GM18526 (cell line): Measurements from ENCODE around the gene DDX25.

Experiments used
- POLR2A ChIP-seq: IDR thresholded peaks from 3 replicates; pipeline ENCODE4 v1.6.1; 2011; ENCODE audit not compliant: insufficient read length; ENCODE audit errors: extremely low read depth

DDX25 gene

DNA sequence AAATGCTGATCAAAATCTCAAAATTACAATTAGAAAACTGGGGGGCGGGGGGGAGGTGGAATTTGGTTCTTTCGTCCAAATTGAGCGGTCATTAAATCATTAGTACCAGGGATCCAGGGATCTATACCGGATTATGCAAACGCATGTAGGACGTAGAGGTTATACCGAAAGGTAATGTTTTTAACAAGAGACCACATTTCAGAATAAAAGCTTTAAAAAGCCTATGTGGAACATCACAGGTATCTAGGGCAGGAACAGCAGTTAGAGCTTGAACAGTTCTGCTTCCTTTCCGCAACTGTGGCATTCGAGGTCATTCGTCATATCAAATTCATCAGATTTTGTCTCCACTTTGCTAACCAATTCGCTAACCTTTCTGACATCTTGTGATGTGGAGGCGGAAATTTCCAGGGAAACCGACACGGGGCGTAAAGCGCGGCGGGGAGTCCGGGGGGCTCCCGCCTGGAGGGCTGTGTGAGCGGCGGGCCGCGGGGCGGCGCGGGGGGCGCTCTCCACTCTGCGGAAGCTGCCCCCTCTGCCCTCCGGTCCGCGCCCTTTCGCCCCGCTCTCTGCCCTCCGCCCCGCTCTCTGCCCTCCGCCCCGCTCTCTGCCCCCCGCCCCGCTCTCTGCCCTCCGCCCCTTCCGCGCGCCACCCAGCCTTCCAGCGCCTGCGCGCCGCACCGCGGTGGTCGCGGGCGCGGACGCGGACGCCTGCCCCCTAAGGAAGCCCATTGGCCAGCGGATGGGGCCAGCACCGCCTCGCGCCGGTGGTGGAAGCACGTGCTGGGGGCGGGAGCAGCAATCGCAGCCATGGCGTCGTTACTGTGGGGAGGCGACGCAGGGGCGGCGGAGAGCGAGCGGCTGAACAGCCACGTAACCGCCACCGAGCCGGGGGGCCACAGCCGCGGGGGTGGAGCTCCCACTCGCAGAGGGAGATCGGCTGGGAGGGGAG is at the start of gene DDX25:
TSS of gene DDX25 (plus strand) at position 798 of the 949 bp plus-strand sequence. CDS start at position 808, 10 bp downstream.
- no peak for TF ChIP-seq POLR2A

DNA sequence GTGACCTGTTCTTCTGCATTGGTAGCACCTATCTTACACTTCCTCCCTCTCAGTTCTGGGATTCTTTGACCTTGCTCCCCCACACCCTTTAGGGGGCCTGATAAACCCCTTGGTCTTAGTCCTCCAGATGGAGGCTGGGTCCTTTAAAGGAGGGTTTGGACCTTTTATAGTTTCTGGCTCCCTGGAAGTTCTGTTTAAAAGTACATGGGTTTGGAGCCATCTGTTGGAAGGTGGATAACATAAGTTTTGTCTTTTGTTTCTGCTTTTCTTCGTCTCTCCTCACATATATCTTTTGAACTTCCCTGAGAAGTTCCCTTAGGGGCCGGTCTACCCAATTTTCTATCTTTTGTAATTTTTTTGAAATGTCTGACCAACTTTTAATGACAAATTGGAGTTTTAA is 34.8 kb upstream of the DDX25 start:
- TF ChIP-seq POLR2A = no peak

DNA sequence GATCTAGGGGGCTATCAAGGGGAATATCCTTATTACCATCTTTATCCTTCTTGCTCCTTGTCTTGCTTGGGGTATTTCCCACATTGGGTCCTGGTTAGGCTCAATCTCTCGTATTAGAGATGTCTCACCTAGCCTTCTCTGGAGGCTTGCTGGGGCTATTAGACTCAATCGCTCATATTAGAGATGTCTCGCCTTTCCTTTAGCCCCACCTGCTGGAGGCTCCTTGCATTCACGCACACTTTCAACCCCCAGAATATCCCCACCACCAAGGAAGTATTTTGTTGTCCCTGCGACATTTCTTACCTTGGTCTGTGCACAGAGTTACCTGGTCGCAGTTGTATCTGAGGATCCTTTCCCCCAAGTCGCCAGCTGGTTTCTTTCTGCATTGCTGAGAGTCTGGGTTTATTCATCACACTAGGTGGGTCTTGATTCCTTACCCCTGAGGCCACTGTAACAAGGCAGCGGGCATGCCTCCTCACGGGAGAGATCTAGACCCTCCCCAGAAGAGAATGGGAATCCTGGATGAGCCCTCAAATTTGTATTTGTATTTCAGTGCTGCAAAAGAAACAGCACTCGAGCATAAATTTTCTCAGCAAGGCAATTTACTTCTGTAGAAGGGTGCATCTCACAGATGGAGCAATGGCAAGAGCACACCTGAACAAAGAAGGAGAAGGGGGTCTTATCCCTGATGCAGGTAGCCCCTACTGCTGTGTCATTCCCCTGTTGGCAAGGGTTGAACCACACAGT is 32.7 kb upstream of the DDX25 start:
- no peak for TF ChIP-seq POLR2A

DNA sequence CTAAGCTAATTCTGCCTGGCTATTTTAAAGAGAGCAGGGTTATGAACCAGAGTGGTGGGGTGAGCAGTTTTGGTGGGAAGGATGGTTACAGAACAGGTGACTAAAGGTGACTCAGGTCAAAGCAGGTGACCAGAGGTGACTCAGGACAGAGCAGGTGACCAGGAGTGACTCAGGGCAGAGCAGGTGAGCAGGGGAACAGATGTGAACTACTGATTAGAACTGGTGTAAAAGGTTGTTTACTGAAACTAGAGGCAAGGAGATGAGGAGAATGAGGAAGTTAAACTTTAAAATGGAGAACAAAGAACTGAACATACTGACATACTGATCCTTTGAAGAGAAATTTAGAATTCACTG is 32.2 kb upstream of the DDX25 start:
- TF ChIP-seq POLR2A = no peak

DNA sequence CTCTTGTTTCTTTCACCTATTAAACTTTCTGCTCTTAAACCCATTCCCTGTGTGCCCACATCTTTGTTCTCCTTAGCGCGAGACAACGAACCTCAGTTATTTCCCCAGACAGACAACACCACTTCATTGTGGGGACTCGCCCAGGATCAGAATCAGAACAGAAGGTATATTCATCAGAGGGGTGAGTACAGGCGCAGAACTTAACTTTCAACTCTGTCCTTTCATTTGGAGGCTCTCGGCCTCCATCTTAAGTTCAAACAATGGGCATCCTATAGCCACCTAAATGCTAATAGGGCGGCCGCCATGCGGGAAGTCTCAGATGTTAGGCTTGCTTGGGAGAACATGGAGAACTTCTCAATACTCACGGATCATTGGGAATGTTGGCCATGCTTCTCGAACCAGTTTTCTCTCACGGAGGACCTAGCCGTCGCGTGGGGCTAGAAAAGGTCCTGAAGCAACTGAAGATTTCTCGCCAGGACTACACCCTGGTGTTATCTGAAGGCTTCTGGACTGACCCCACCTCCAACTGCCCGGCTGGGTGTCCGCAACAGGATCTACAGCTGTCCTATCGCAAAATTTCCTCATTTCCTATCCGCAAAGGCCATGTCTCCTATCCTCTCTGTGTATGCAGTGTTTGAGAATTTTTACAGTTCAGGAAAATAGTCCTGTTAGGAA is 30.3 kb upstream of the DDX25 start:
- no peak for TF ChIP-seq POLR2A

DNA sequence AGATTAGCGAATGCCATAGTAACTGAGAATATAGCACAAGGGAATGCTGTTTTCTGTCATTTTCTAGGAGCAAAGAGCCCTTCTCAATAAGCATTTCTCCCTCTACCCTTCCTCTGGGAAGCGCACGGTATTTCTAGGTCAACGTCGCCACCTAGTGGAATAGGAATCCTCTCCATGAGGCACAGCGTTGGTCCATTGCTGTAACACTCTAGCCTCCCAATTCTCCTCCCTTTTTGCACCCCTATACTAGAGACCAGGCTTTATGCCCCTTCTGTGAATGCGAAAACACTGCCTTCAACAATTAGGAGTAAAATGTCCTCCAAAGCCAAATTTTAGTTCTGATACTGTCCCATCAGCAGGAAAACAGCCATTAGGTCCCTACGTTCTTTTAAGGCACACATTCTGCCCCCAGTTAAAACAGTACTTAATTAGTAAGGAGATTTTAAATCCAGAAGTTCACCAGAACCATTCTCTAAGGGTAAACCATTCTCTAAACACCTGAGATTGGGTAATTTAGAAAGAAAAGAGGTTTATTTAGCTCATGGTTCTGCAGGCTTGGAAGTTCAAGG is 29.7 kb upstream of the DDX25 start:
- TF ChIP-seq POLR2A = no peak

DNA sequence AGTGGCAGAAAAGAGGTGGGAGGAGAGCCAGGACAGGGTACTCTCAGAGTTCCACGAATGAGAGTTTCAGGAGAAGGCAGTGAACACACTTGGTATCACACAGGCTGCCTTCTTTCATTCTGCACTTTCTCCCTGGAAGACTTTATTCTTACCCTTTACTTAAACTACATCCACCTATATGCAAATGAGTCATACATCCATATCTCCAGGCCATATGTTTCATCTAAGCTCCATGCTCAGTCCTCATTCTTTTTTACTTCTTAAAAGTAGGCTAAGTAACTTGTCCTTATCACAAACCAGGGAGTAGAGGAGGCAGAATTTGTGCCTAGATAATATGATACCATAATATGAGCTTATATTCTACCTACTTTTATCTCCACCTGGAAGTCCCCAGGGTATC is 23.0 kb upstream of the DDX25 start:
- TF ChIP-seq POLR2A = no peak

DNA sequence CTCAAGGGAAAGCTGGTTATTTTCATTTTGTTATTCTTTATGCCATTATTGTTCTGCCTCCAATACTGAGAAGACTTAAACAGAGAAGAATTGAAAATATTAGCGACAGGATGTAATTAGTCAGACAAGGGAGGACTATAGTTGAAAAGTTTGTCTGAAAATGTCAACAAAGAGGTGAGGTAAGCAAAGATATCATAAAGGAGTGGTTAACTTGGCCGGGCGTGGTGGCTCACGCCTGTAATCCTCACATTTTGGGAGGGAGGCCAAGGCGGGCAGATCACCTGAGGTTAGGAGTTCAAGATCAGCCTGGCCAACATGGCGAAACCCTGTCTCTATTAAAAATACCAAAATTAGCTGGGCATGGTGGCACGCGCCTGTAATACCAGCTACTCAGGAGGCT is 20.9 kb upstream of the DDX25 start:
- no peak for TF ChIP-seq POLR2A

DNA sequence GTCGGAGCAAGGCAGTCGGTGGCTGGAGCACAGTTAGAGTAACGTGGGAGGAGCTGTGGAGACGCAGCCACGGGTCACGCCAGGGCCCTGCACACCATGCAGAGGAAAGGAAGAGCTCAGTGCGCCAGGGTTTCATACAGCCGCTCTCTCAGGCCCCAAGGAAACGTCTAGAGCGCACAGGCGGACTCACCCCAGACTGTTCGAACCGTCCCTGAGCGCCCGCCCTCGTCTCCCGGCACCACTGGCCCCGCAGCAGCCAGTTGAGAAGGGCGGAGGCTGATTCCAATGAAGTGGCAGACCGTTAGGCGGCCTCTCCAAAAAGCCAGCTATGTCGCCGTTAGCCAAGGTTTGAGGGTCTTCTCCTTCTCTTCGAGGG is 17.3 kb upstream of the DDX25 start:
- TF ChIP-seq POLR2A = peak; percentile 46

DNA sequence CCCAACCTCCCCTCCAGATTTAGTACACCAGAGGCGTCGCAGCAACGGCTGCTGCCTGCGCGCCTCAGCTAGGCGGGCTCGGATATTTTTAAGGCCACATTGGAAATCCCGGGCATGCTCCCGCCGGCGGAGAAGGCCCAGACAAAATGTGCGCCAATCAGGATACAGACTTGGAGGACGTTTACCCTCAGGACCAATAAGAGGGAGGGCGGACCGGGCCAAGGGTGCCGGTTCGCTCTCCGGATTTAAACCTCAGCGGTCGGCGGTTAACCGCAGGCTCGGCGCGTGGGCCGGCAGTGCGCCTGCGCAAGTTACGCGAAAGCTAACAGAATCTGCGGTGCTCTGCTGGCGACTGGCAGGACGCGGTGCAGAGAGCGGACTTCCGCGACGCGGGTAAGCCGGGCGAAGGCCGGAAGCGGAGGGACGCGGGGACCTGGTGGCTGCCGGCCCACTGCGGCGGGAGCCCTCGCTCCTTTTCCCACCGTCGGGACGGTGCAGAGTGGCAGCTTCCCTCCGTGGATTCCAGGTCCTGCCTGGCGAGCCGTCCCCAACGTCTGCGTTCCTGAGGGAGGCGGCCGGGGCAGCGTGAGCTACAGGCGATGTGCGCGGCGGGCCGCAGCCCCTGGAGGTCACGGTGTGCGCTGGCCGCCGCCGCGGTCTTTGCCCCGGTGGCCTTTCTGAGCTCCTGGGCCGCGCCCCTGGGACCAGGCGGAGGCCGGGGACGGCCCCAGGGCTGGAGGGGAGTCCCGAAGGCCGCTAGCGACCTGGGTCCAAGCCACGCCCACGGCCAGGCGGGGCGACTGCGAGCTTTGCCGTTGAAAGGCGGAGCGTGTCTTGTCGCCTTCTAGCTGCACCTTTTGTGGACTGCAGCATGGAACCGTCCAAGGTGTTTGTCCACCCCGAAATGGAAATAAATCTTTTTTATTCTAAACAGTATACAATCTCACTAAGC is 16.7 kb upstream of the DDX25 start, which contains the start of gene HYLS1:
TSS of gene HYLS1 (plus strand) at position 296 of the 952 bp plus-strand sequence. CDS start 11,701 bp downstream, outside the sequence.
- TF ChIP-seq POLR2A = peak; percentile 66

DNA sequence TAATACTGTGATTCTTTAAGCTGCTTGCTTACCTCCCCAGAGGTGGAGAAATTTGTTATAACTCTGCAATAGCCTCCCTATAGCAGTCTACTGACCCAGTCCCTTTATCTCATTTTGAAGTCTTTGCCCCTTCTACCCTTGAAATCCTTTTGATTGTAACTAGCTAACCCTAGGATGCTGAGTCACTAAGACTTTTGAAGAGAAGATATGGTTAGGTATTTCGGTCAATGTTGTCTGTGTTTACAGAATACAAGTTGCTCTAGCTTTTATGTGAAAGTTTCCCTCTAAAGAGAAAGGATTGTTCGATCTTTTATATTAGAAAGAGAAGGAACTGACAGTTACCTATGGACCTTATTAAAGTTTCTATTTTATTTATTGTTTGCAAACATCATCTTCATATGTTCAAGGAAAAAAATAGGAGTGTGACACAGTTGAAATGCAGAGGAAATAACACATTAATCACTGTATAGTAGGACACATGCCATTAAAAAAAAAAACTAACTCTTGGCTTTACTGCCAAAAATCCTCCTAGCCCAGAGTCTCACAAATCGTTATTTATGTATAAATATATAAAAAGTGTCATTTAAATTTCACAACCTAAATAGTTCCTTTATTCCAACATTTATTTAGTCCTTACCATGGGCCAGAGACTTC is 13.7 kb upstream of the DDX25 start:
- no peak for TF ChIP-seq POLR2A

DNA sequence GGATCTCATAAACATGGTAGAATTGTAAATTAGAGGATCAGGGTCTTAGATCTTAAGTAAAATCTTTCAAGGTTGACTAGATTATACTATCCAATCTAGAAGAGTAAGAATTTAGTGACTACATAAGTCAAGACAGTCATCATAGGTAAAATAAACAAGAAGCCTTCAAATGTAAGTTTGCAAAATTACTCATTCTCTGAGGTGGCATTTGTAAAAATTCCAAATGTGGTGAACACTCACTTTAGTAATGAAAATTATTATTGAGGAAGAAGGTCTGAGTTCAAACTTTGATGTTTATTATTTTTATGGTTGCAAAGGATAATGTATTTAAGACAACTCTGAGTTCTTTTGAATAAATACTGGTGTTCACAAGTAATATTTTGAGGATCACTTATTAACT is 12.2 kb upstream of the DDX25 start:
- no peak for TF ChIP-seq POLR2A

DNA sequence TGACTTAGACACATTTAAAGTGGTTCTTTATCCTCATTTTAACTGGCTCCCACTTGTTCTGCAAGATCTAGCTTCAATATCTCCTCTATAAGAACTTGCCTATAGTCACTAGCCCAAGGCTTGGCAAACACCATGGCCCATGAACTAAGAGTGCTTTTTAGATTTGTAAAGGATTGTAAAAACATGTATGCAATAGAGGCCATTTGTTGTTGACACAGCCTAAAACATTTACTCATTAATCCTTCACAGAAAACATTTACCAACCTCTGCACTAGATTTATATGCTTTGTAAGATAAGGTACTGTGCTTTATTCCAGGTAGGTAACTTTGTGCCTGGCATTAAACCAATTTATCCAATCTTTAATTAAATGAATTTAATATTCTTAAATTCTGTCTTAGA is 11.3 kb upstream of the DDX25 start:
- no peak for TF ChIP-seq POLR2A

DNA sequence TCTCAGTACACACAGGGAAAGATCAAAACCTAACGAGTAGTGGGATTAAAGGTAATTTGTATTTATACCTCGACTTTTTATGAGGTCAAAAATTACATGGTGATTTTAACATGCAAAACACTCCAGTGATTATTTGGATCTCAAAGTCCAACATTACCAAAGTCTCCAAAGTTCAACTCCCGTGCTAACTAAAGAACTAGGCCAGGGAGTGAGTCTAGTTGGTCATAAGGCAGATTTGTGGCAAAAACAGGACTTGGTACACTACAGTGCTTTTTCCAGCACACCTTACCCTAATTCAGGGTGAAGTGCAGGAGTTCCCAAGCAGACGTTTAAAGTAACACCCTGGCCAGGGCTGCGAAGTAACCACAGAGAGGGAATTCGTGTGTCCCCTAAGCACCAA is 2.4 kb upstream of the DDX25 start:
- no peak for TF ChIP-seq POLR2A
